ENCODE results near the gene YJEFN3.
A peak's percentile ranks its signal among the peaks of the same experiment; 100 is the strongest.

Gene YJEFN3

GRCh38 chr19:19558055-19558454 is 29.3 kb downstream of the YJEFN3 start:
- no peak for DNase-seq

GRCh38 chr19:19558636-19559035 is 29.9 kb downstream of the YJEFN3 start:
- no peak for DNase-seq

- DNase-seq: no peak
These were observed 31.2 kb downstream of the YJEFN3 start for GRCh38 chr19:19559931-19560330.

- no peak for DNase-seq
These were observed 33.4 kb downstream of the YJEFN3 start for GRCh38 chr19:19561946-19562664.

- peak; percentile 43 for DNase-seq
These were observed 34.1 kb downstream of the YJEFN3 start for GRCh38 chr19:19562665-19563347.

GRCh38 chr19:19563348-19563848 is 34.7 kb downstream of the YJEFN3 start:
- no peak for DNase-seq

- DNase-seq: no peak
These were observed 37.6 kb downstream of the YJEFN3 start for GRCh38 chr19:19566306-19566705.

GRCh38 chr19:19567391-19567790 is 38.7 kb downstream of the YJEFN3 start:
- no peak for DNase-seq

GRCh38 chr19:19568802-19569756 is 40.4 kb downstream of the YJEFN3 start:
- DNase-seq: no peak

- no peak for DNase-seq
These were observed 41.9 kb downstream of the YJEFN3 start for GRCh38 chr19:19570571-19570970.

- DNase-seq: no peak
These were observed 42.5 kb downstream of the YJEFN3 start for GRCh38 chr19:19571071-19571786.

GRCh38 chr19:19575411-19575810 is 46.7 kb downstream of the YJEFN3 start:
- DNase-seq: no peak

- DNase-seq: no peak
These were observed 49.5 kb downstream of the YJEFN3 start for GRCh38 chr19:19578252-19578651.

GRCh38 chr19:19579533-19580361 is 51.0 kb downstream of the YJEFN3 start:
- DNase-seq: no peak

GRCh38 chr19:19580418-19580817 is 51.7 kb downstream of the YJEFN3 start:
- DNase-seq: no peak

- DNase-seq: no peak
These were observed 52.7 kb downstream of the YJEFN3 start for GRCh38 chr19:19581391-19581790.

- no peak for DNase-seq
These were observed 53.8 kb downstream of the YJEFN3 start for GRCh38 chr19:19582471-19582870.

GRCh38 chr19:19584356-19584755 is 55.6 kb downstream of the YJEFN3 start:
- no peak for DNase-seq

Measured in stimulated activated CD8-positive, alpha-beta memory T cell treated with anti-CD3 and anti-CD28 coated beads, Interleukin-4, amount 100 ng/mL, for 48 hours (primary cell).